H1 (cell line): Measurements from ENCODE around the gene HDAC9. TPM values are rescaled to one million over a fixed set of nuclear protein-coding genes. Genes with fewer than 3 reads are reported as not detected.

Experiments used
- CTCF ChIA-PET: fragments of 300-600 bp; sonication (Branson Sonifier 250); formaldehyde crosslinking; loops from one replicate; lab custom pipeline; 2021; ENCODE audit not compliant: partially characterized antibody; lab: Charles Lee
- POLR2A ChIA-PET: fragments of 300-600 bp; sonication (Branson Sonifier 250); formaldehyde crosslinking; loops from one replicate; lab custom pipeline; 2021; ENCODE audit warnings: inconsistent platforms; ENCODE audit not compliant: partially characterized antibody; lab: Charles Lee
- DNase-seq, 2 experiments: peaks; one replicate each; pipeline versions ENCODE4 v3.0.0 to v3.0.0-alpha.2; 2010 to 2022; ENCODE audit warnings: low spot score in 2 of 2, low read depth in 1 of 2, mixed read lengths in 1 of 2
- FAIRE-seq: peaks from 2 replicates; lab custom pipeline; 2011; peaks lifted over from hg19 to GRCh38; lab: Jason Lieb, UNC
- H2AFZ ChIP-seq: 2 replicates; pipeline ENCODE4 v1.8.1; 2012; ENCODE audit warnings: low read length, inconsistent platforms
- H2AK5ac ChIP-seq: 2 replicates; pipeline ENCODE4 v1.6.1; 2013; ENCODE audit warnings: low read depth, low read length
- H2BK120ac ChIP-seq: replicated peaks from 2 replicates; pipeline ENCODE3; 2013; ENCODE audit warnings: low read depth, low read length, inconsistent platforms
- H2BK12ac ChIP-seq: 2 replicates; pipeline ENCODE4 v1.6.1; 2013; ENCODE audit warnings: low read depth, low read length
- H2BK15ac ChIP-seq: 2 replicates; pipeline ENCODE4 v1.6.1; 2013; ENCODE audit warnings: low read length
- H2BK20ac ChIP-seq: 2 replicates; pipeline ENCODE4 v1.6.1; 2013; ENCODE audit warnings: low read length
- H2BK5ac ChIP-seq: 2 replicates; pipeline ENCODE4 v1.6.1; 2013; ENCODE audit warnings: low read depth, low read length
- H3K14ac ChIP-seq: 2 replicates; pipeline ENCODE4 v1.6.1; 2013; ENCODE audit warnings: inconsistent platforms; ENCODE audit not compliant: insufficient read length
- H3K18ac ChIP-seq: 2 replicates; pipeline ENCODE4 v1.6.1; 2013; ENCODE audit warnings: low read length; ENCODE audit errors: extremely low read depth
- H3K23ac ChIP-seq: 2 replicates; pipeline ENCODE4 v1.6.1; 2013; ENCODE audit warnings: inconsistent platforms; ENCODE audit not compliant: insufficient read length
- H3K23me2 ChIP-seq: 2 replicates; pipeline ENCODE4 v1.6.1; 2013; ENCODE audit warnings: low read depth, low read length
- H3K27ac ChIP-seq: 2 replicates; pipeline ENCODE4 v1.6.1; 2011; ENCODE audit warnings: low read depth, low read length, inconsistent platforms
- H3K27me3 ChIP-seq, 4 experiments: replicated peaks in 1 of 4; 1 replicate in 1 of 4; 2 replicates in 3 of 4; pipeline versions ENCODE4 v1.6.1 to v1.8.1; 2011 to 2013; ENCODE audit warnings: low read length in 3 of 4, mild to moderate bottlenecking in 3 of 4, inconsistent platforms in 2 of 4, mixed read lengths in 2 of 4, moderate library complexity in 1 of 4; ENCODE audit not compliant: control insufficient read depth in 3 of 4, insufficient read depth in 3 of 4; ENCODE audit errors: extremely low read depth in 1 of 4
- H3K36me3 ChIP-seq, 4 experiments: 2 replicates each; pipeline versions ENCODE4 v1.6.1 to v1.8.1; 2011 to 2013; ENCODE audit warnings: mild to moderate bottlenecking in 4 of 4, low read length in 3 of 4, moderate library complexity in 2 of 4, control low read depth in 1 of 4, inconsistent platforms in 1 of 4; ENCODE audit not compliant: insufficient read depth in 4 of 4, control insufficient read depth in 2 of 4
- H3K4ac ChIP-seq: replicated peaks from 2 replicates; pipeline ENCODE3; 2013; ENCODE audit warnings: low read length, low read depth, mixed read lengths, inconsistent platforms; ENCODE audit not compliant: insufficient read length
- H3K4me1 ChIP-seq, 4 experiments: replicated peaks in 1 of 4; 1 replicate in 1 of 4; 2 replicates in 3 of 4; pipeline versions ENCODE4 v1.6.1 to v1.8.1; 2011 to 2013; ENCODE audit warnings: low read length in 3 of 4, inconsistent platforms in 2 of 4, mixed read lengths in 1 of 4; ENCODE audit not compliant: insufficient read depth in 4 of 4, control insufficient read depth in 3 of 4
- H3K4me2 ChIP-seq, 2 experiments: 2 replicates each; pipeline versions ENCODE4 v1.6.1 to v1.8.1; 2011 to 2013; ENCODE audit warnings: low read depth in 2 of 2, low read length in 2 of 2, control low read depth in 1 of 2, inconsistent platforms in 1 of 2, mild to moderate bottlenecking in 1 of 2; ENCODE audit not compliant: insufficient read depth in 1 of 2
- H3K4me3 ChIP-seq, 4 experiments: fragments of 200-600, 300-600 bp in 1 of 4; sonication (generic), shearing (Covaris generic), sonication (Bioruptor Twin) in 1 of 4; 2 replicates each; pipeline versions ENCODE4 v1.5.1 to v1.8.1; 2011 to 2016; ENCODE audit warnings: low read length in 4 of 4, low read depth in 3 of 4, control low read depth in 2 of 4, inconsistent platforms in 2 of 4, mild to moderate bottlenecking in 2 of 4, mixed read lengths in 1 of 4, moderate library complexity in 1 of 4; ENCODE audit not compliant: insufficient read depth in 2 of 4; ENCODE audit errors: extremely low read depth in 1 of 4
- H3K56ac ChIP-seq: replicated peaks from 2 replicates; pipeline ENCODE3; 2013; ENCODE audit warnings: low read depth, mild to moderate bottlenecking, mixed read lengths, low read length, inconsistent platforms; ENCODE audit not compliant: insufficient read length
- H3K79me1 ChIP-seq: 2 replicates; pipeline ENCODE4 v1.6.1; 2013; ENCODE audit warnings: low read depth, low read length, control low read depth
- H3K79me2 ChIP-seq, 2 experiments: 2 replicates each; pipeline versions ENCODE4 v1.6.1 to v1.8.1; 2012 to 2013; ENCODE audit warnings: low read length in 2 of 2, mild to moderate bottlenecking in 2 of 2, inconsistent platforms in 1 of 2; ENCODE audit not compliant: insufficient read depth in 2 of 2, control insufficient read depth in 1 of 2
- H3K9ac ChIP-seq, 4 experiments: replicated peaks in 1 of 4; 1 replicate in 1 of 4; 2 replicates in 3 of 4; pipeline versions ENCODE4 v1.6.1 to v1.8.1; 2011 to 2013; ENCODE audit warnings: low read depth in 3 of 4, low read length in 3 of 4, control low read depth in 2 of 4, mild to moderate bottlenecking in 2 of 4, moderate library complexity in 2 of 4, inconsistent platforms in 1 of 4; ENCODE audit errors: extremely low read depth in 1 of 4
- H3K9me3 ChIP-seq, 2 experiments: 2 replicates each; pipeline versions ENCODE4 v1.6.1 to v1.8.1; 2012 to 2013; ENCODE audit warnings: mild to moderate bottlenecking in 2 of 2, moderate library complexity in 2 of 2, control low read depth in 1 of 2, inconsistent platforms in 1 of 2, low read depth in 1 of 2, low read length in 1 of 2, mixed read lengths in 1 of 2; ENCODE audit not compliant: insufficient read depth in 2 of 2
- H4K20me1 ChIP-seq, 2 experiments: replicated peaks in 1 of 2; 2 replicates each; pipeline versions ENCODE3 to v1.8.1; 2011 to 2013; ENCODE audit warnings: inconsistent platforms in 2 of 2, low read length in 2 of 2, mild to moderate bottlenecking in 1 of 2; ENCODE audit not compliant: insufficient read depth in 2 of 2, control insufficient read depth in 1 of 2
- H4K5ac ChIP-seq: 2 replicates; pipeline ENCODE4 v1.6.1; 2013; ENCODE audit warnings: low read length, low read depth, mixed read lengths, inconsistent platforms; ENCODE audit not compliant: insufficient read length
- H4K8ac ChIP-seq: 2 replicates; pipeline ENCODE4 v1.8.0; 2013; ENCODE audit warnings: mild to moderate bottlenecking, moderate library complexity, low read length, inconsistent platforms; ENCODE audit not compliant: insufficient read depth; ENCODE audit errors: extremely low read depth
- H4K91ac ChIP-seq: replicated peaks from 2 replicates; pipeline ENCODE3; 2013; ENCODE audit warnings: low read length, mixed read lengths, inconsistent platforms; ENCODE audit not compliant: insufficient read length
- MAFK ChIP-seq: IDR thresholded peaks from 2 replicates; pipeline ENCODE4 v1.6.1; 2012; ENCODE audit warnings: low read depth, mild to moderate bottlenecking, improper control_type of control experiment, low read length
- RNF2 ChIP-seq: fragments of 200-900, 300-1000 bp; sonication (generic); IDR thresholded peaks from 2 replicates; pipeline ENCODE4 v1.7.1; 2016; ENCODE audit warnings: borderline replicate concordance, low read depth, mild to moderate bottlenecking, antibody characterized with exemption, low read length; ENCODE audit not compliant: poor library complexity, severe bottlenecking; ENCODE audit errors: missing control alignments
- WGBS, 2 experiments: shearing (Covaris generic) in 1 of 2; methylation state at CpG; one replicate each; pipeline versions ENCODE4 v1.1.6 to v1.1.7; 2013 to 2015; ENCODE audit warnings: low lambda C conversion rate in 2 of 2, mixed read lengths in 2 of 2, inconsistent platforms in 1 of 2, low coverage in 1 of 2, missing lambda C conversion rate in 1 of 2; ENCODE audit not compliant: insufficient replicate concordance in 2 of 2, insufficient coverage in 1 of 2, insufficient read length in 1 of 2; ENCODE audit errors: extremely low coverage in 1 of 2, missing lambda C conversion rate in 1 of 2; 5-methylcytosine and 5-hydroxymethylcytosine counted together
- polyA plus RNA-seq, 7 experiments: library from polyadenylated mRNA; depleted of rRNA in 3 of 7; stranded (reverse) in 5 of 7; unstranded in 2 of 7; fragments of >200 nt in 5 of 7; fragments of 200-250 nt in 2 of 7; gene quantifications; 1 replicate in 5 of 7; 2 replicates in 1 of 7; 4 replicates in 1 of 7; pipeline versions ENCODE4 v1.2.1 to v1.2.3, GENCODE V29; 2011 to 2013; ENCODE audit warnings: missing spikeins in 2 of 7, mixed read lengths in 2 of 7
- total RNA-seq: library from RNA; stranded (reverse); fragmentation: NEBNext Ultra II Directional; extraction: Animal tissue kit (Norgen Biotek cat#: 25700); gene quantifications from 2 replicates; pipeline ENCODE4 v1.2.1, GENCODE V29; 2021

HDAC9 gene
- total and polyA plus RNA-seq, 2 of the 8 experiments (the other 6 are each of a cell fraction or from before 2014, with no cell fraction given), result 9.5 to 13.1 TPM

- Histone ChIP-seq H4K8ac (no peak overlapping the region), H3K27me3 (no peaks in the 10 kb centered on the region), H4K91ac (no peak overlapping the region), H3K4ac (no peak overlapping the region), H3K9me3 (no peaks in the 10 kb centered on the region), H3K4me2 (no peak overlapping the region), H2BK20ac (no peak overlapping the region), H4K20me1 (no peaks in the 10 kb centered on the region), H3K79me1 (no peaks in the 10 kb centered on the region), H3K14ac (no peak overlapping the region), H3K23me2 (no peaks in the 10 kb centered on the region), H2BK120ac (no peak overlapping the region), H2AFZ (no peak overlapping the region), H3K9ac (no peak overlapping the region), H3K18ac (no peak overlapping the region), H2BK5ac (no peak overlapping the region), H2AK5ac (no peak overlapping the region), H3K4me1 (no peaks in the 10 kb centered on the region), H3K27ac (no peak overlapping the region), H2BK12ac (no peak overlapping the region)
- DNase-seq, result no peak
- FAIRE-seq, result no peak
- POLR2A ChIA-PET, result no interaction called here
- 84 to 100% methylated on average over 1 of the region's 1 CpG for WGBS, 2 experiments
- TF ChIP-seq RNF2 (no peak), MAFK (no peak)
- TF ChIP-seq, all 59 proteins: peak for 0
- Histone ChIP-seq H4K5ac (no peak overlapping the region), H3K56ac (no peak overlapping the region), H3K79me2 (no peaks in the 10 kb centered on the region), H3K4me3 (no peak overlapping the region), H2BK15ac (no peak overlapping the region), H3K36me3 (no peaks in the 10 kb centered on the region), H3K23ac (no peak overlapping the region)
- CTCF ChIA-PET, result interaction anchor here (0.6 to 2.2 kb wide), 2 partner anchors 105 to 123 kb away, joined by 4 read pairs; no protein-coding TSS in a partner anchor
These were observed 28.5 kb upstream of the HDAC9 start for GRCh38 chr7:18467011-18467410.
